GM21381 (cell line): Measurements from ENCODE around the gene UTP11.
"Not testable (repeated sequence)": the region's sequence is repeated elsewhere in the genome, so short reads cannot be mapped to it uniquely, and the experiment has no call there.

Experiments used
- ATAC-seq: cut with Tn5 transposase; IDR thresholded peaks from one replicate; pipeline ENCODE4 v1.9.1; 2021; ENCODE audit warnings: mild to moderate bottlenecking, moderate library complexity; ENCODE audit not compliant: unreplicated experiment

UTP11 gene

DNA sequence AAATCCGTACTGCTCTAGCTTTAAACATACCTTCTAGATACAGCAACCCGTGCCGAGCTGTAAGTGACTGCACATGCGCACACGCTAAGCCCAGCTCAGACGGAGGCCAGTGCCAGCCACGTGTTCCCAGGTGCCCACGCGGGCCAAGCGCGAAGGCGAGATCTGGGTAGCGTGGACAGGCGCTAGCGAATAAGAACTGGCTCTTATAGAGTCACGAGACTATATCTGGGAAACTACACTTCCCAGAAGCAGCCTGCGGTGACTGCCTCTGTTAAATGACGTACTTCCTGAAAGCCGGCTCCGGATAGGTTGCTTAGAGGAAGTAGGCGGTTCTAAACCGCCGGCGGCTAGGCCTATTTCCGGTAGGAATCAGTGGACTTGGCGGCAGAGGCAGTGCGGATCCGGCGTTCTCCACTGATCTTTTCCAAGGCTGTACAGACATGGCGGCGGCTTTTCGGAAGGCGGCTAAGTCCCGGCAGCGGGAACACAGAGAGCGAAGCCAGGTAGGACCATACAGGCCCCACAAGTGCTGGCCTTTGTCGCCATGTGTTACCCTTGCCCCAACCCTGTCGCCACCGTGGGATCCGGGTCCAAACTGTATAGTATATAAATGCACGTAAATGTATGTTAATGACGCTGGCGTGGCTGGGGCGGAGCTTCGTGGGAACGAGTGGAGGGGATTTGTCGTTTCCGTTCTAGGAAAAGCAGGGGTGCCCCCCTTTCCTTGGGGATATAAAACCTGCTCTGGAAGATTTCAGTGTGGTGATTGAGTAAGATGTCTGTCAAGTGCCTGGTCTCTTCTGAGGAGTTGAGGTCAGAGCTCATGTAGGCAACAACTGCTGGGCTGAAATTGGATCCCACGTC is at the start of gene UTP11:
TSS of gene UTP11 (plus strand) at position 372 of the 864 bp plus-strand sequence. CDS start at position 441, 69 bp downstream.
- peak; percentile 96 for ATAC-seq

DNA sequence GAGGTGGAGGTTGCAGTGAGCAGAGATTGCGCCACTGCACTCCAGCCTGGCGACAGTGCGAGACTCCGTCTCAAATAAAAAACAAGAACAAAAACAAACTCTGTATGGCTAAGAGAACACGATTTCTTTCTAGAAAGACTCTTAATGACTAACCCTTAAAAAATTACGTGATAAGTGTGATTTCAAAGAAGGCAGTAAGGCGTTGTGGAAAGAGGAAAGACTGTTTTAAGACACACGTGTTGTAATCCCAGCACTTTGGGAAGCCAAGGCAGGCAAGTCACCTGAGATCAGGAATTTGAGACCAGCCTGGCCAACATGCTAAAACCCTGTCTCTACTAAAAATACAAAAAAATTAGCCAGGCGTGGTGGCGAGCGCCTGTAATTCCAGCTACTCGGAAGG is 48.4 kb upstream of the UTP11 start:
- ATAC-seq = not testable (repeated sequence)

DNA sequence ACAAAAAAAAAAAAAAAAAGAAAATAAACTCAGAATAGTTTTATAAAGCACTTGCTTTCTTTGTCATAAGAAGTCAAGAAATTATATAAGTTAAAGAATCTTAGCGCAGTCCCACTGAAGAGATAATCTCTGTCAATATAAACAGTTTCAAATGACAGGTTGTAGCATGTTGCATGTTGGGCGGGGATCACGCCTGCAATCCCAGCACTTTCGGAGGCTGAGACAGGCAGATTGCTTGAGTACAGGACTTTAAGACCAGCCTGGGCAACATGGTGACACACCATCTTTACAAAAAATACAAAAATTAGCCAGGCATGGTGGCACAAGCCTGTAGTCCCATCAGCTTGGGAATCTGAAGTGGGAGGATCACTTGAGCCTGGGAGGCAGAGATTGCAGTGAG is 47.2 kb upstream of the UTP11 start:
- no peak for ATAC-seq

DNA sequence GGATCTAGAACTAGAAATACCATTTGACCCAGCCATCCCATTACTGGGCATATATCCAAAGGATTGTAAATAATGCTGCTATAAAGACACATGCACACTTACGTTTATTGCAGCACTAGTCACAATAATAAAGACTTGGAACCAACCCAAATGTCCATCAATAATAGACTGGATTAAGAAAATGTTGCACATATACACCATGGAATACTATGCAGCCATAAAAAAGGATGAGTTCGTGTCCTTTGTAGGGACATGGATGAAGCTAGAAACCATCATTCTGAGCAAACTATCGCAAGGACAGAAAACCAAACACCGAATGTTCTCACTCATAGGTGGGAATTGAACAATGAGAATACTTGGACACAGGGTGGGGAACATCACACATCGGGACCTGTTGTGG is 38.9 kb upstream of the UTP11 start:
- not testable (repeated sequence) for ATAC-seq

GRCh38 chr1:37974567-37974966 is 38.0 kb upstream of the UTP11 start:
- ATAC-seq = no peak

DNA sequence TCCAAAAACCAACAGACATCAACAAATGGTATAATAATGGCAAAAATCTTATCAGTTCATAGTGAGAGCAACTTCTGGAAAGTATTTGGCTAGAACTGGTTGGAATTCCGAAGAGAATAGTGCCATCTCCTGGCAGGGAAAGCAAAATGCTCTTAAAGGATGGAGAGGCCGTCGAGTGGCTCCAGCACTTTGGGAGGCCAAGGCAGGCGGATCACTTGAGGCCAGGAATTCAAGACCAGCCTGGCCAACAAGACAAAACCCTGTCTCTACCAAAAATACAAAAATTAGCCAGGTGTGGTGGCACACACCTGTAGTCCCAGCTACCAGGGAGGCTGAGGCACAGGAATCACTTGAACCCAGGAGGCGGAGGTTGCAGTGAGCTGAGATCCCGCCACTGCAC is 37.5 kb upstream of the UTP11 start:
- ATAC-seq = not testable (repeated sequence)

DNA sequence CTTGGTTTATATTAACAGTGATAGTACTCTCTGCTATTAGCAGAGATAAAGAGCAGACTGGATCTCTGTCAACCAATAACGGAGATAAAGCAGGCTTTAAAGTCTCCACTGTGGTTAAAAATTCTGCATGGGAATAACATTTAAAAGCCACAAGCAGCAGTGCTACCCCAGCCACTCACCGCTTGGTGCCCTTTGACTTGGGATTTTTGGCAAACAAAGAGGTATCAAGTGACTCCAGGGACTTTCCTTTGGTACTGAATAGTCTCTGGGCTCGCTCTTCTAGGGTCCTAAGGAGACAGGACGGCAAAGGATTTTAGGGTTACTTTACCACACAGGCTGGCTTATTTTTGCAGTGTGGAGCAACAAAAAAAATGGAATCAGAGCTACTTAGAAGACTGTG is 34.0 kb upstream of the UTP11 start:
- ATAC-seq = no peak

- no peak for ATAC-seq
These were observed 29.0 kb upstream of the UTP11 start for GRCh38 chr1:37983546-37983945.

DNA sequence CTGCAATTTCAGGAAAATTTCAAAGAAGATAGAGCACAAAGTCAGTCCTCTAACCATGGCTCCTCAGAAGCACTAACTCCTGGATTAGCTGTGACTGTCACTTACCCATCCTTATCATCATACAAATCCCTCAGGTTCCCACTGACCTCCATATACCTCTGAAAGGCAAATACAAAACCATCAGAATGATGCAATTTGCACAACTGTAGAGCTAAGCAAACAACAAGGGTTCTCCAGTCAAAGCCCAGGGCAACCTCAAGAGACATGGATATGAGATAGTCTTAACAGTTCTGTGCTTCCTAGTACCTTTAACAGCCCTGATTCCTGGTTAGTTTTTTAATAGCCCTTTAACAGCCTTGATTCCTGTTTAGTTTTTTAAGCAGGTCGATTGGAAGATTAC is 24.9 kb upstream of the UTP11 start:
- no peak for ATAC-seq

- peak; percentile 29 for ATAC-seq
These were observed 23.1 kb upstream of the UTP11 start for GRCh38 chr1:37989361-37989930.

GRCh38 chr1:37994886-37995566 is 17.5 kb upstream of the UTP11 start:
- no peak for ATAC-seq

GRCh38 chr1:37995751-37996345 is 16.7 kb upstream of the UTP11 start:
- no peak for ATAC-seq

GRCh38 chr1:37997256-37998088 is 15.1 kb upstream of the UTP11 start:
- no peak for ATAC-seq

DNA sequence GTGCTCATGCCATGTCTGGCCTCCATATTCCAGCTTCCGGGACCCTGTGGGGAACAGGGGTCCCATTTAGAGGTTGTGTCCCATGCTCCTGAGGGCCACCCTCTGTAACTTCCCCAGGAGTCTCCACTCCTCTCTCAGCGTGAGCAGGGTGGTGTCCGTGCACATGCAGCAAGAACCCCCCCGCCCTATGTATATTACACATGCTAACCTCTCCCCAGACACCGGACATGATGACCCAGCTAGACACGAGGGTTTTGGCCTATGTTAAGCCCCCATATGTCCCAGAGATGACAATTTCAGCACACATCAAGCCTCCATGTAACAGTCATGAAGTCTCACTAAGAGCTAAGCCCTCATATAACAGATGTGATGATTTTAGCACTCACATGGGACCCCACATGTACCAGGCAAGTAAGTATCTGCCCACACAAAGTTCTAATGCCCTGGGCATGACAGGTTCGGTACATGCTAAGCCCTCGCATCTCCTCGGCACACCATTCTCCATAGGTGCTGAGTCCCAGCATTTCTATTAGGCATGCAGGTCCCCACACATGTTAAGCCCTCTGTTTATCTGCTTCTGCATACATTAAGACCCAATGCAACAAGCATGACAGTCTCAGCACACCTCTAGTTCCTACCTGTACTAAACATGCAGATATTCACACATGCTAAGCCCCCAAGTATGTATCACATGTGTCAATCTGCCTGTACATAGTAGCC is 14.3 kb upstream of the UTP11 start:
- no peak for ATAC-seq

DNA sequence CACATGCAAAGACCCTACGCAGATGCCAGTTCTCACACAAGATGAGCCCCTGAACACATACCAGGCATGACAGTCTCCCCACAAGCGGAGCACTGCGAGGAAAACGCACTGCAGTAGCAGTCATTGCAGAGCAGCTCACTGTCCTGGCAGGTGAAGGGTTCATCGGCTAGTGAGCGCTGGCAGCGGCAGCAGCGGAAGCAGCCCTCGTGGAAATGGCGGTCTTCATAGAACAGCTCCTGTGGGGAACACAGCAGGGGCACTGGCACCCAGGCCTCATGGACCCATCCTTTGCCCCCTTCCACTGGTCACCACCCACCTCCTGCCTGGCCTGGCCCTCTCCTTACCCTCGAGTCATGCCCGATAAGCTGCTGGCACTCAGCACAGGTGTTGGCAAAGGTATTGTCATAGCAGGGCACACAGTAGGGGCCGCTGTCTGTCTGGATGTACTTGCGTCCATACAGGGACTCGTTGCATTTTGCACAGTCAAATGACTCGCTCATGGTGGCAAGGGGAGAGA is 13.6 kb upstream of the UTP11 start:
- ATAC-seq = no peak

DNA sequence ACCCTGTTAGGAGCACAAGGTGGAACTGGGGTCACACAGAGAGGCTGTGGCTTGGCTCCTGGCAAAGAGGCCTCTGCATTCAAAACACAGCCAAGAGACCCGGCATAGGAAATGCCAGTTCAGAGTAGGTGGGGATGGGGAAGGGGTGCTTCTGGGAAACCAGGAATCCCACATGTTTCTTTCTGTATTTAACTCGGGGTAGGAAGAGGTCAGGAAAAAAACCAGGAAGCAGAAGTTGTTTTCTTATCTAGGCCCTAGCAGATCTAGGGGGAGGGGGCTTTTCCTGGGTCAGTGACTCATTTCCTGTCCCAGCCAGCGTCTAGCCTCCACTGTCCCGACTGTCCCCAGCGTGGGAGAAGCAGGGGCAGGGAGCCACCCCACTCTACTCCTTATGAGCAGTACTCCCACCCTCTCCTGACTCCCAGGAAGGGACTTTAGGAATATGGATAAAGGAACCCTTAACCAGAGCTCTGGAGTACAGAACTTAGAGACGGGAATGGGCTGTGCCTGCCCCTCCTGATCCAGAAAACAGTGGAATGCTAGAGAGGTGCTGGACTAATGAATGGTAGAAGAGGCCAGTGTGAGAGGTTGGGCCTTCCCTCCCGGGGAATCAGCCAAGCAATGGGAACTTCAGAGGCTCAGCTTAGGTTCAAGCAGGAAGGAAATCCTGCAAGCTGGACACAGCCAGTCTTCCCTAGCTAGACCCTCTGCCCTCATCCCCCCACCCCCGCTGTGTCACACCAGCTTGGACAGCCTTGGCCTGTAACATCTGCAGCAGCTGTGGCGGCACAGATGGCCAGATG is 12.9 kb upstream of the UTP11 start:
- ATAC-seq = no peak

DNA sequence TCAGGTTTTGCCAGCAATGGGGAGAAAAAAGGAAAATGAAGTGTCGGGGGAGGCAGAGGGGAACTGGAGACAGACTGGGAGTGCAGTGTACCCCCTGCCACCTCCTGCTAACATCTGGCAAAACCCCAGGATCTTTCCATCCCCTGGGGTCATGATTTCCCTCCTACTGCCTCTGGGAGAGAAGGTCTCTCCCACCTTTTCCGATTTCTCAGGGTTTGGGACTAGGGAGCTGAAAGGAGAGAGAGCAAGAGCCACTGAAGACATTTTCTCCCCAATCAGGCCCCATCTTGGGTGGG is 12.4 kb upstream of the UTP11 start:
- no peak for ATAC-seq

DNA sequence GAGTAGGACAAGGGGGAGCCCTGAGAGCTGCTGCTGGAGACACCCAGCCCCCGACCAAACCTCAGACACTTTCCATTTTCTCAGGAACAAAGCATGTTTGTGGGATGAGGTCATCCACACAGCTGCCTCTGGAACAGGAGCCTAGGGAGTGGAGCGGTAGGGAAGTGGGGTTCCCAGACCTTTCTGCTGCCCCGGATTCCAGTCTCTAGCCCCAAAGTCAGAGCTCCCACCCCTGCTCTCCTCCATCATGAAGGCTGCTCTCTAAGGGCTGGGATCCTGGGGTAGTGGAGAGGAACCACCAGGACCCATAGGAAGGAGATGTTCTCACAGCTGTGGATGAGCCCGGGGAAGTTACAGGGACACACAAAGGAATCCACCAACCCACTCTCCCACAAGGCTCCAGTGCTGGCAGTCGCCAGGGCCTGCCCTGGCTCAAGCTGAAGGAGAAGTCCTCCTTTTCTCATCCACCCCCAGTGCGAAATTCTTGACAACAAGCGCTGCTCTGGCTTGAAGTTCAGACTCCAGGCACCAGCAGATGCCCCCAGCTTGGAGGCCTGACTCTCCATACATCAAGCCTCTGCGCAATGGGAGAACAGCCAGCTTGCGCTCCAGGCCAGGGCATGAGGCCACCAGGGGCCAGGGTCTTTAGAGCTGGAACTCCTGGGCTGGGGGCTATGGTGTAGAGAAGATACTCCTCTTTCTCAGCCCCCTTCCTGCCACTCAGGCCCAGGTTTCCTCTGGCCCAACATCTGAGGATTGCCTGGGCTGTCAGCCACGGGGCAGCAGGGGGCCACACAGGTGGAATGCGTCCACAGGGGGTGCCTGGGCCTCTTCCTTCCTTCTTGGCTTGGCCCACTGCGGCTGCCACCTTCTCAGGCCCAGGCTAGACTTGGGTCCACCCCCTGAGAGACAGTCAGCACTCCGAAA is 11.7 kb upstream of the UTP11 start:
- no peak for ATAC-seq
